GM19438 (cell line): ENCODE measurements around the gene IFNGR1.
"Not testable (repeated sequence)": the region's sequence is repeated elsewhere in the genome, so short reads cannot be mapped to it uniquely, and the experiment has no call there.

Experiments
- ATAC-seq: cut with Tn5 transposase; IDR thresholded peaks from one replicate; pipeline ENCODE4 v1.9.1; 2021; ENCODE audit warnings: low read depth; ENCODE audit not compliant: unreplicated experiment

Gene IFNGR1

GRCh38 chr6:137218917-137219663, at the start of gene IFNGR1:
TSS of gene IFNGR1 (minus strand) at chr6:137219385. CDS start at chr6:137219327, 58 bp downstream.
- peak; percentile 86 for ATAC-seq

DNA sequence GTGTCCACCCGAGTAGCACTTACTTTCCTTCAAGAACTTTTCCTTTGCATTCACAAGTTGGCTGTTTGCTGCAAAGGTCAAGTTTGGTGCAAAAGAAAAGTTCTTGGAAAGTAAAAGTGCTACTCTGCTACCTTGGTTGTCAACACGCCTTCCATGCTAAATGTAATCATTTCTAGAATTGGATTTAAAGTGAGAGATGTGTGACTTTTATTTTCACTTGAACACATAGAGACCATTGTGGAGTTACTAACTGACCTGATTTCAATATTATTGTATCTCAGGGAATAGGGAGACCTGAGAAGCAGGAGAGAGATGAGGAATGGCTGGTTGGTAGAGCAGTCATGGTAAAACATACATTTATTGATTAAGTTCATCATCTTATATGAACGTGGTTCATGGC, 49.7 kb upstream of the IFNGR1 start:
- ATAC-seq = no peak

DNA sequence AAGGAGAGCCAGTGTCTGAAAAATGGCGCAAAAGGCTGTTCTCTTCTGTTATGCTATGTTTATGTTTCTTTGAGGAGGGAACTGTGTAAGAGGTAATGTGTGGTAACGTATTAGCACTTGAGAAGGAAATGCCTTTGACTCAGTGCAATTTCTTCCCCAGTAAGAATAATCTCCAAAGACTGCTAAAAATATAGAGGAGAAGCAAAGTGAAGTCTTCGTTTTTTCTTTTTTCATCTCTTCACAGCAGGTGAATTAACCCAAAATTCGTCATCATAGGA, 47.1 kb upstream of the IFNGR1 start:
- no peak for ATAC-seq

GRCh38 chr6:137265561-137266308, 46.5 kb upstream of the IFNGR1 start:
- no peak for ATAC-seq

DNA sequence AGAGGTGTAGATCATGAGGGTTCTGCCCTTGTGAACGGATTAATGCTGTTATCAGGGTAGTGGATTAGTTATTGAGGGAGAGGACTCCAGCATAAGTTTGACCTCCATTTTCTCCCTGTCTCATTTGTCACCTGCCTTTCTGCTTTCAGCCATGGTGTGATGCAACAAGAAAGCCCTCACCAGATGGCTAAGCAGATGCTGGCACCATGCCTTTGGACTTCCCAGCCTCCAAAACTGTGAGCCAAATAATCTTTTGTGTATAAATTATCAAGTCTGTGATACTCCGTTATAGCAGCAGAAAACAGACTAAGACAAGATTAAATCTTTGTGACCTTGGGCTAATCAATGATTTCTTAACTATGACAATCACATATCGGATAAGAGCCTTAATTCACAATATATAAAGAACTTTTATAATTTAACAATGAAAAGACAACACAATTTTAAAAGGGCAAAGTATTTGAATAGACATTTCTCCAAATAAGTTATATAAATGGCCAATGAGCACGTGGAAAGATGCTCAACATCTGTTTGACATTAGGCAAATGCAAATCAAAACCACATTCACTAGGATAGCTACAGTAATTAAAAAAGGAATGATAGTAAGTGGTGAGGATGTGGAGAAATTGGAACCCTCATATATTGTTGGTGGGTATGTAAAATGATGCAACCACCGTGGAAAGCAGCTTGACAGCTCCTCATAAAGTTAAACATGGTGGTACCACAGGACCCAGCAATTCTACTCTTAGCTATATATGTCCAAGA, 45.3 kb upstream of the IFNGR1 start:
- no peak for ATAC-seq

- no peak for ATAC-seq
These were observed 42.6 kb upstream of the IFNGR1 start for GRCh38 chr6:137261761-137262160.

GRCh38 chr6:137261361-137261760, 42.2 kb upstream of the IFNGR1 start:
- no peak for ATAC-seq

GRCh38 chr6:137260217-137260616, 41.0 kb upstream of the IFNGR1 start:
- ATAC-seq = no peak

DNA sequence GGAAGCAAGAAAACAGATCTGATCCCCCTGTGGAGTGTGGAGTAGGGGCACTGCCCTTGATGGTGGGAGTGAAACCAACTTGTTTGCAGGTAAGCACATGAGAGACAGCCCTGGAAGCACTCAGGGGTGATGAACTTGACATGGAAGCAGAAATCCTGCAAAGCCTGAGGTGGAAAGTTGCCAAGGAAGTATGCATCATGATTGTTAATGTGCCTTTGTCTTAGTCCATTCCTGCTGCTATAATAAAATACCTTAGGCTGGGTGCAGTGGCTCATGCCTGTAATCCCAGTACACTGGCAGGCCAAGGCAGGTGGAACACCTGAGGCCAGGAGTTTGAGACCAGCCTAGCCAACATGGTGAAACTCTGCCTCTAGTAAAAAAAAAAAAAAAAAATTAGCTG, 40.2 kb upstream of the IFNGR1 start:
- no peak for ATAC-seq

DNA sequence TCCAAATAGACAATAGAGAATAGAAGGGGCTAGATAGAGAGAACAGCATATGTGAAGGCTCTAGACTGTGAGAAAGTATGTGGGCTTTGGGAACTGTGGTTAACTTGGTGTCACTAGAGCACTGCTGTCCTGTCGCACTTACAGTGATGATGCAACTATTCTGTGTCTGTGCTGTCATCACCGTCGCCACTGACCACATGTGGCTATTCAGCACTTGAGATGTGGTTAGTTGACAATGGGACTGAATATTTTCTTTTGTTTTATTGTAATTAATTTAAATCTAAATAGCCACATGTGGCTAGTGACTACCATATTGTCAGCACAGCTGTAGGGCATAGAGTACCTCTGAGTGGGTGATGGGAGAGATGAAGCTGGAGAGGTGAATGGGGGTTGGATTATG, 39.0 kb upstream of the IFNGR1 start:
- ATAC-seq = no peak

DNA sequence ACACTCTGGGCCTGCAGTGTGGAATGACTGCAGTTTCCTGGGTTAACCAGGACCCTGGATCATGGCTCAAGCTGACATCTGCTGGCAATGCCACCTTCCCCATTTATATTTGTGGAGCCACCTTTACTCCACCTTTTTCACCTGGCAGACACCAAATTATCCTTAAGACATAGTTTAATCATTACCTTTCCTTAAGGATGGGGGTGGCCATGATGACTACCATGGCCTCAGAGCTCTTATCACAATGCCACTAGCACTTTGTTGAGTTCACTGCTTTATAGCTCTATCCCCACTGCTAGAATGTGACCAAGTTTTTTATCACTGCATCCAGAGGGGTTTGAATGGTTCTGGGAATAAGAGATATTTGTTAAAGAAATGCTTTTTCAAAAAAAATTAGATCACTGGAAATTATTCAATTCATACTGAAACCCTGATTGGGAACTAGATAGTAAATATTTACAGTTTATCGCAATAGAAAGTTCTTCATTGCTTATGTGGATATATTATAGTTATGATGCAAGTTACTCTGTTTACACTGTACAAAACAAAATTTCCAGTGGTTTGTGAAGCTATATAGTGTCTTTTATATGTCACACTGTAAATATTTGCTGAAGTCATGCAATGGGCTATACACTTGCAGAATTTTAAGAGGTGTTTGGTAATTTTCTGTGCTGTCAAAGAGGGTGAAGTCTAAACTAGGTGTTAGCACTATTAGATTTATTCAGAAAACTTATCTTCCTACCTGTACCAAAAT, 37.3 kb upstream of the IFNGR1 start:
- no peak for ATAC-seq

DNA sequence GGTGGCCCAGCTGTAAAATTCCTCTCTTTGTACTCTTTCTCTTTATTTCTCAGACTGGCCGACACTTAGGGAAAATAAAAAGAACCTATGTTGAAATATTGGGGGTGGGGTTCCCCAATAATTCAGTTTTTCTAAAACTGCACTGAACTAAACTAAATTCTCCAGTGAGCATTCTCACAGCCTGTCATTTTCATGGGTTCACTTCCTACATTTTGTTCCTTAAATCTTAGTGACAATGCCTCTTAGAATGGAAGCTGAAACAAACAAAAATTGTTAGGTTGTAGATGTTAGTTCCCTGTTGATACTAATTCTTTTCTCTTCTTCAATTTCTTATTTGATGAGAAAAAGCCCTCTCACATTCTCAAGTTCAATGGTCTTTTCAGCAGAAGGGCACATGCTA, 35.8 kb upstream of the IFNGR1 start:
- no peak for ATAC-seq

DNA sequence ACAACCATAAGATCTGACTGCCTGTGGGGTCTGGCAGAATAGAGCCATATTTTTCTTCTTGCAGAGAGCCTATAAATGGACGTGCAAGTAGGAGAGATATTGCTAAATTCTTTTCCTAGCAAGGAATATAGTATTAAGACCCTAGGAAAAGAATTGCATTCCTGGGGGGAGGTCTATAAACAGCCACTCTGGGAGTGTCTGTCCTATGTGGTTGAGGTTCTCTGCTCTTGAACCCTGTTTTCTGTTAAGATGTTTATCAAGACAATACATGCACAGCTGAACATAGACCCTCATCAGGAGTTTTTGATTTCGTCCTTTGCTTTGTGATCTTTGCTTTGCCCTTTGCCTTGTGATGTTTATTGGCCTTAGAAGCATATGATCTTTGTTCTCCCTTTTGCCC, 35.2 kb upstream of the IFNGR1 start:
- not testable (repeated sequence) for ATAC-seq

- ATAC-seq = no peak
These were observed 29.5 kb upstream of the IFNGR1 start for GRCh38 chr6:137248702-137249101.

- ATAC-seq = no peak
These were observed 28.5 kb upstream of the IFNGR1 start for GRCh38 chr6:137247724-137248123.

- ATAC-seq = no peak
These were observed 27.6 kb upstream of the IFNGR1 start for GRCh38 chr6:137246791-137247202.

DNA sequence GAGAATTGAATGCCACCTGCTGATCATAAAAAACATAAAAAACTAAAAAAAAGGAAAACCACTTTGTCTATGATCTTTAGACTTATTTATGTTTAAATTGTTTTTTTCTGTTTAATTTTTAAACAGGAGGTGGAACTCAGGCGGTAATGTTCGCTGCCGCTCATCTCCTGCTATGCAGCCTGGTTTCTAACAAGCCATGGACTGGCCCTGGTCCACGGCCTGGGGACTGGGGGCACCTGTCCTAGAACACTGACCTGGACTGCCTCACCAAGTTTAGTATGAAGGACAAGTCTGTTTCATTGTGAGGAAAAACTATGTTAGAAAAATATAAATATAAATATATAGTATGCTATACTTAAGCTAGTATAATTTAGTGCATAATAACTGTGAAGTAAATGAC, 27.0 kb upstream of the IFNGR1 start:
- ATAC-seq = no peak

- ATAC-seq = no peak
These were observed 22.4 kb upstream of the IFNGR1 start for GRCh38 chr6:137241481-137242038.

- no peak for ATAC-seq
These were observed 21.0 kb upstream of the IFNGR1 start for GRCh38 chr6:137240168-137240567.

GRCh38 chr6:137237413-137238170, 18.4 kb upstream of the IFNGR1 start:
- ATAC-seq = no peak
